ENCODE results near the gene SKP1.

SKP1 gene

DNA sequence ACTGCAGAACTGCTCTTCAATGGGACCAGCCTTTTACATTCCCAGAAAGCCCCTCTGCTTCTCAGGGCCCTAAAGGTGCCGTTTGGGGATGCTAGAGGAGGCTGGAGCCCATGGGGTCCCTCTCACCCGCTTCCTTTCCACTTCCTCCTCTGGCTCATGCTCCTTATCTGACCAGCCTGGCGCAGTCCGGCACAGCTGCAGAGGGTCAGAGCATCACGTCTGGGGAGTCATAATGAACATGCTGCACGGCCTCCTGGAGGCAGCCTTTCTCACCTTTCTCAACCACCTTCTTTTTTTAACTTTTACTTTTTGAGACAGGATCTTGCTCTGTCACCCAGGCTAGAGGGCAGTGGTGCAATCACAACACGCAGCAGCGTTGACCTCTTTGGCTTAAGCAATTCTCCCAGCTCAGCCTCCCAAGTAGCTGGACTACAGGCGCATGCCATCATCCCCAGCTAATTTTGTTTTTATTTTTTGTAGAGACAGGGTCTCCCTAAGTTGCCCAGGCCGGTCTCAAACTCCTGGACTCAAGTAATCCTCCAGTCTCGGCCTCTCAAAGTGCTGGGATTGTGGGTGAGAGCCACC, 77.4 kb downstream of the SKP1 start:
- H3K36me3 ChIP-seq (ENCODE audit: insufficient read depth, low read length): no peaks in the 10 kb centered on the region
- no peaks in the 10 kb centered on the region for H3K27me3 ChIP-seq (ENCODE audit: control insufficient read depth in 1 of 2, insufficient read depth in 2 of 2, low read length in 2 of 2)
- no peak overlapping the region for H3K9ac ChIP-seq (ENCODE audit: low read length)
- no peaks in the 10 kb centered on the region for H3K9me3 ChIP-seq (ENCODE audit: low read length)
- H3K4me3 ChIP-seq (ENCODE audit: low read depth in 1 of 2, low read length in 2 of 2): no peak overlapping the region
- no peak overlapping the region for H3K27ac ChIP-seq (ENCODE audit: low read depth, low read length)
- H3K4me1 ChIP-seq (ENCODE audit: insufficient read depth, low read length): peaks cover 11% of the 10 kb centered on the region
